ENCODE results near the gene MOB4.
"Not testable (repeated sequence)": the region's sequence is repeated elsewhere in the genome, so short reads cannot be mapped to it uniquely, and the experiment has no call there.

MOB4 gene

GRCh38 chr2:197543206-197543605, 27.3 kb downstream of the MOB4 start:
- no peak overlapping the region for H2AFZ ChIP-seq (ENCODE audit: low read length)
- no peak overlapping the region for H3K4me2 ChIP-seq (ENCODE audit: low read depth, low read length)
- no peaks in the 10 kb centered on the region; the same call in 1 of the 2 replicates for H3K36me3 ChIP-seq (replicated peaks; ENCODE audit: insufficient read depth, low read length)
- no peak overlapping the region for H3K9ac ChIP-seq (ENCODE audit: low read length)
- H3K79me2 ChIP-seq (ENCODE audit: low read length): peaks cover 66% of the 10 kb centered on the region
- H3K9me2 ChIP-seq (replicated peaks; ENCODE audit: insufficient read depth, low read length): no peaks in the 10 kb centered on the region
- no peaks in the 10 kb centered on the region for H3K27me3 ChIP-seq (replicated peaks; ENCODE audit: insufficient read depth, low read length)
- H3F3A ChIP-seq (ENCODE audit: insufficient read depth, low read length): no peaks in the 10 kb centered on the region
- H3K27ac ChIP-seq (ENCODE audit: low read length): no peak overlapping the region
- no peak for DNase-seq
- no peaks in the 10 kb centered on the region for H4K20me1 ChIP-seq (ENCODE audit: insufficient read depth, low read length)
- no peaks in the 10 kb centered on the region for H3K4me1 ChIP-seq (ENCODE audit: low read length)
- no peak overlapping the region for H3K4me3 ChIP-seq (ENCODE audit: low read length)
- TF ChIP-seq, protein P1, sequence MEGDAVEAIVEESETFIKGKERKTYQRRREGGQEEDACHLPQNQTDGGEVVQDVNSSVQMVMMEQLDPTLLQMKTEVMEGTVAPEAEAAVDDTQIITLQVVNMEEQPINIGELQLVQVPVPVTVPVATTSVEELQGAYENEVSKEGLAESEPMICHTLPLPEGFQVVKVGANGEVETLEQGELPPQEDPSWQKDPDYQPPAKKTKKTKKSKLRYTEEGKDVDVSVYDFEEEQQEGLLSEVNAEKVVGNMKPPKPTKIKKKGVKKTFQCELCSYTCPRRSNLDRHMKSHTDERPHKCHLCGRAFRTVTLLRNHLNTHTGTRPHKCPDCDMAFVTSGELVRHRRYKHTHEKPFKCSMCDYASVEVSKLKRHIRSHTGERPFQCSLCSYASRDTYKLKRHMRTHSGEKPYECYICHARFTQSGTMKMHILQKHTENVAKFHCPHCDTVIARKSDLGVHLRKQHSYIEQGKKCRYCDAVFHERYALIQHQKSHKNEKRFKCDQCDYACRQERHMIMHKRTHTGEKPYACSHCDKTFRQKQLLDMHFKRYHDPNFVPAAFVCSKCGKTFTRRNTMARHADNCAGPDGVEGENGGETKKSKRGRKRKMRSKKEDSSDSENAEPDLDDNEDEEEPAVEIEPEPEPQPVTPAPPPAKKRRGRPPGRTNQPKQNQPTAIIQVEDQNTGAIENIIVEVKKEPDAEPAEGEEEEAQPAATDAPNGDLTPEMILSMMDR (IDR thresholded peaks at IDR 0.05; ENCODE audit: low read length): no peak
- TF ChIP-seq EZH2 (optimal IDR thresholded peaks at IDR 0.05; ENCODE audit: low read depth, low read length): no peak
- no peak for TF ChIP-seq EZH2phosphoT487 (IDR thresholded peaks at IDR 0.05; ENCODE audit: low read length)
- H3K9me3 ChIP-seq (replicated peaks; ENCODE audit: insufficient read depth, low read length): no peaks in the 10 kb centered on the region

DNA sequence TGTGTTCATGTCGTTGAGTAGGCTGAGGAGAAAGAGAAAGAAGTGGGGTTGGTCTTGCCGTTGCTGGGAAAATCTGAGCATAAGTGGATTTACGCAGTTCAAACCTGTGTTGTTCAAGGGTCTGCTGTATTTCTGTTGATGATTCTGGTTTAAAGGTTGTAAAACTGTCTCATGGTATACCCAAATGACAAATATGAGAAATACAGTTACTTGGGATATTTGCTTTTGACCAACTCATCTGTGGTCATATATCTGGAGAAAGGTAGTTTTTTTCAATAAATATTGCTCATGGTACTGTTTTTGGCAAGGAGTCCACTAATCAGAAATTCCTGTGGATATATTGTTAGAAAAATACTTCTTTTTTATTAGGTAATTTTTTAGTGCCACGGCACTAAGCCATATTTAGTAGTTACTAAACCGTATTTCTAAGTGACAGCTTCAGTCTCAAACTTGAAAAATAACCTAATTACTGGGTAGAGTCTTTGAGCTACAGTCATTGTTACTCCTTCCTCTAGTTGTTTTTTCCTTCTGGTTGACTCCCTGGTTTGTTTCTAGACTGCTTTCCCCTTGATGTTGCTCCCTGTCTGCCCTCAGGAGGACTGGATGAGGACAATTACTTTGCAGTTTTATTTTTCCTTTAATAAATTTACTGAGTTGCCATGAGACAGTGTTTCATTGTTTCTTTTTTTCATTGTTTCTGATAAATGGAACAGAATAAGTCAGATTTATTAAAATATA, 31.5 kb downstream of the MOB4 start:
- no peak overlapping the region for H3K9ac ChIP-seq (ENCODE audit: low read length)
- H4K20me1 ChIP-seq (ENCODE audit: insufficient read depth, low read length): no peaks in the 10 kb centered on the region
- TF ChIP-seq EZH2 (optimal IDR thresholded peaks at IDR 0.05; ENCODE audit: low read depth, low read length): no peak
- no peaks in the 10 kb centered on the region for H3K4me1 ChIP-seq (ENCODE audit: low read length)
- H3K27ac ChIP-seq (ENCODE audit: low read length): no peak overlapping the region
- H3K9me3 ChIP-seq (replicated peaks; ENCODE audit: insufficient read depth, low read length): no peaks in the 10 kb centered on the region
- H3K79me2 ChIP-seq (ENCODE audit: low read length): peaks cover 41% of the 10 kb centered on the region
- no peaks in the 10 kb centered on the region for H3K27me3 ChIP-seq (replicated peaks; ENCODE audit: insufficient read depth, low read length)
- H3F3A ChIP-seq (ENCODE audit: insufficient read depth, low read length): no peaks in the 10 kb centered on the region
- no peak overlapping the region for H2AFZ ChIP-seq (ENCODE audit: low read length)
- no peak overlapping the region for H3K4me2 ChIP-seq (ENCODE audit: low read depth, low read length)
- DNase-seq: no peak
- no peaks in the 10 kb centered on the region for H3K9me2 ChIP-seq (replicated peaks; ENCODE audit: insufficient read depth, low read length)
- peaks cover 6% of the 10 kb centered on the region; the same call in 1 of the 2 replicates for H3K36me3 ChIP-seq (replicated peaks; ENCODE audit: insufficient read depth, low read length)
- no peak overlapping the region for H3K4me3 ChIP-seq (ENCODE audit: low read length)

- H4K20me1 ChIP-seq (ENCODE audit: insufficient read depth, low read length): no peaks in the 10 kb centered on the region
- no peaks in the 10 kb centered on the region for H3F3A ChIP-seq (ENCODE audit: insufficient read depth, low read length)
- no peak overlapping the region for H3K27ac ChIP-seq (ENCODE audit: low read length)
- TF ChIP-seq EZH2phosphoT487 (IDR thresholded peaks at IDR 0.05; ENCODE audit: low read length): no peak
- TF ChIP-seq, protein P1 (IDR thresholded peaks at IDR 0.05; ENCODE audit: low read length): no peak
- no peak for TF ChIP-seq EZH2 (optimal IDR thresholded peaks at IDR 0.05; ENCODE audit: low read depth, low read length)
- H3K36me3 ChIP-seq (replicated peaks; ENCODE audit: insufficient read depth, low read length): peaks cover 6% of the 10 kb centered on the region; the same call in 1 of the 2 replicates
- H3K4me3 ChIP-seq (ENCODE audit: low read length): no peak overlapping the region
- H3K4me2 ChIP-seq (ENCODE audit: low read depth, low read length): no peak overlapping the region
- H2AFZ ChIP-seq (ENCODE audit: low read length): no peak overlapping the region
- no peaks in the 10 kb centered on the region for H3K4me1 ChIP-seq (ENCODE audit: low read length)
- H3K9ac ChIP-seq (ENCODE audit: low read length): no peak overlapping the region
- H3K9me3 ChIP-seq (replicated peaks; ENCODE audit: insufficient read depth, low read length): no peaks in the 10 kb centered on the region
- DNase-seq: no peak
- no peaks in the 10 kb centered on the region for H3K9me2 ChIP-seq (replicated peaks; ENCODE audit: insufficient read depth, low read length)
- H3K27me3 ChIP-seq (replicated peaks; ENCODE audit: insufficient read depth, low read length): no peaks in the 10 kb centered on the region
- H3K79me2 ChIP-seq (ENCODE audit: low read length): peaks cover 33% of the 10 kb centered on the region
Measured at GRCh38 chr2:197548582-197548981, 32.7 kb downstream of the MOB4 start.

GRCh38 chr2:197551260-197551659, 35.4 kb downstream of the MOB4 start:
- DNase-seq; H3K27me3 ChIP-seq (replicated peaks; ENCODE audit: insufficient read depth, low read length): not testable (repeated sequence)

More at GRCh38 chr2:197551260-197551659, 35.4 kb downstream of the MOB4 start:
- not testable (repeated sequence) for H2AFZ ChIP-seq (ENCODE audit: low read length); H3F3A ChIP-seq (ENCODE audit: insufficient read depth, low read length); H3K4me2 ChIP-seq (ENCODE audit: low read depth, low read length); H3K4me3 ChIP-seq (ENCODE audit: low read length); H3K27ac ChIP-seq (ENCODE audit: low read length); H3K9me3 ChIP-seq (replicated peaks; ENCODE audit: insufficient read depth, low read length); H3K4me1 ChIP-seq (ENCODE audit: low read length); H3K9me2 ChIP-seq (replicated peaks; ENCODE audit: insufficient read depth, low read length); H3K36me3 ChIP-seq (replicated peaks; ENCODE audit: insufficient read depth, low read length); H3K9ac ChIP-seq (ENCODE audit: low read length); H4K20me1 ChIP-seq (ENCODE audit: insufficient read depth, low read length)
- peaks cover 23% of the 10 kb centered on the region for H3K79me2 ChIP-seq (ENCODE audit: low read length)

Measured in MM.1S (cell line).